GM12864 (cell line): ENCODE measurements around the gene DNTT.

Experiments
- DNase-seq: peaks from one replicate; pipeline ENCODE4 v3.0.0-alpha.2; 2011; ENCODE audit warnings: low read depth
- H3K4me3 ChIP-seq: 2 replicates; pipeline ENCODE4 v1.5.1; 2011; ENCODE audit warnings: mild to moderate bottlenecking, low read depth, low read length, control low read depth
- TF ChIP-seq, protein P1 (sequence below): IDR thresholded peaks from 2 replicates; pipeline ENCODE4 v1.5.1; 2011; ENCODE audit warnings: low read depth, mild to moderate bottlenecking, moderate library complexity, low read length, control low read depth, inconsistent platforms; ENCODE audit errors: missing control alignments

Gene DNTT

GRCh38 chr10:96304230-96304629 lies at the start of gene DNTT:
Gene DNTT, plus strand, starts transcription at chr10:96304434. Its CDS starts 64 bp downstream, at chr10:96304498.
- TF ChIP-seq, protein P1, sequence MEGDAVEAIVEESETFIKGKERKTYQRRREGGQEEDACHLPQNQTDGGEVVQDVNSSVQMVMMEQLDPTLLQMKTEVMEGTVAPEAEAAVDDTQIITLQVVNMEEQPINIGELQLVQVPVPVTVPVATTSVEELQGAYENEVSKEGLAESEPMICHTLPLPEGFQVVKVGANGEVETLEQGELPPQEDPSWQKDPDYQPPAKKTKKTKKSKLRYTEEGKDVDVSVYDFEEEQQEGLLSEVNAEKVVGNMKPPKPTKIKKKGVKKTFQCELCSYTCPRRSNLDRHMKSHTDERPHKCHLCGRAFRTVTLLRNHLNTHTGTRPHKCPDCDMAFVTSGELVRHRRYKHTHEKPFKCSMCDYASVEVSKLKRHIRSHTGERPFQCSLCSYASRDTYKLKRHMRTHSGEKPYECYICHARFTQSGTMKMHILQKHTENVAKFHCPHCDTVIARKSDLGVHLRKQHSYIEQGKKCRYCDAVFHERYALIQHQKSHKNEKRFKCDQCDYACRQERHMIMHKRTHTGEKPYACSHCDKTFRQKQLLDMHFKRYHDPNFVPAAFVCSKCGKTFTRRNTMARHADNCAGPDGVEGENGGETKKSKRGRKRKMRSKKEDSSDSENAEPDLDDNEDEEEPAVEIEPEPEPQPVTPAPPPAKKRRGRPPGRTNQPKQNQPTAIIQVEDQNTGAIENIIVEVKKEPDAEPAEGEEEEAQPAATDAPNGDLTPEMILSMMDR, result no peak
- H3K4me3 ChIP-seq, result no peak within 1 kb of the TSS
- no peak for DNase-seq

DNA sequence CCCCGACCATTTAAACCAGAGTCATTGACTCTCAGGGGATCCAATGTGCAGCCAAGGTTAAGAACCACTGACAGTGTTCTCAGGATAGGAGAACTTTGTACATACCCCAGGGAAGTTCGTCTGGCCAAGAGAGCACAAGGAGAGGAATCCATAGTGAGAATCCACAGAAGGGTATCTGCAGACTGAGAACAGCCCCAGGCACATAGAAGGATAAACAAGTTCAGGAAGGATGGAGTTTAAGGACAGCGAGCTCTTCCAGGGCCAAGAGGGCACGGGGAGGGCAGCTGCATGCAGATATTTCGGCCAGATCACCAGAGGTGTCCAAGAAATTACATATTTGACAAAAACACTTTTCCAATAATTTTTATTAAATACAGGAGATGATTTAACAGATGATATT lies 49.3 kb upstream of the DNTT start:
- no peak overlapping the region for H3K4me3 ChIP-seq
- TF ChIP-seq, protein P1, result no peak
- no peak for DNase-seq

DNA sequence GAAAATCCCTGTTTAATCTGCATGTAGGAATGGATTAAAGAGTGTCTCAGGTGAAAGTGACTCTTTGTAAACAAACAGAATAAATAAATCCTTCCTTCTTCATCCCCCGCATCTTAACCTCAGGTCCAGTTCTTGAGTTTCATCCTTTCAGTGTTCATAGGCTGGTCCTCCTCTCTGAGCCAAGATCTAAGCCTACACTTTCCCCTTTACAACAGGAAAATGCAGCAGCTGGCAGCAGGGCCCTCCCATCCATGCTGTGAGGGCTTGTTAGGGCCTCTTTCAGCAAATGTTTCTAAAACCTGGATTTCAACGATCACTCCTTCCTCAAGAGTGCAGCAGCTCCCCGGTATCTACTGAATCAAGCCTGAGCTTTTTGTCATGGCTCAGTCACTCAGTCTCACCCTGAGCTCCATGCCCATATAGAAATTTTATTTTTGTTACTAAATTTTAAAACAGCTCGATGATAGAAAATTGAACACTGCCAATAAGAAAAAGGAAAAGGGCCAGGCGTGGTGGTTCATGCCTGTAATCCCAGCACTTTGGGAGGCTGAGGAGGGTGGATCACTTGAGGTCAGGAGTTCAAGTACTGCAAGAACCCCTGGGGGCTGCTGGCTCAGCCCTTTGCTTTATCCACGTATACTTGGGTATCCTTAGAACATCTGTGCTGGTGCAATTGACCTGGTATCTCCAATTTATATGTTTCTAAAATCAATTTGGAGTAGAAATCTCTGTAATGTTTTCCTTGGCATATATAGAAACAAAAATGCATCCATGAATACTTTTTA lies 48.5 kb upstream of the DNTT start:
- no peak overlapping the region for H3K4me3 ChIP-seq
- no peak for DNase-seq
- TF ChIP-seq, protein P1, result no peak

DNA sequence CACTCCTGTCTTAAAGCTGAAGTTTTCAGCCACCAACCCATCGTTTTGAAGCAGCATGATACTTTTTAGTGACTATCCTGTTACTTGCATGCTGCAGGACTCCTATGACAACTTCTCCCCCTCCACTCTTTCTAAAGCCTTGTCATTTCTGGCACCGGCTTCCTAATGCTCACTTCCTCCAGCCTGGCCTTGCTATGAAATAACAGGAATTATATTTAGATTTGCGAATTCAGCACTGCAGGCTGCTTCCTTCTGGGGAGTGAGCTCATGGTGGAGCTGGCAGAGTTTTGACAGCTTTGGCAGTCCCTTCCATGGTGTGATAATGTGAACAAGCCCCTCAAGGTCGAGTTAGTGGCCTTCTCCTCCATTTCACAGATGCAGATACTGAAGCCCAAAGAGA lies 46.3 kb upstream of the DNTT start:
- H3K4me3 ChIP-seq, result no peak overlapping the region
- no peak for DNase-seq
- TF ChIP-seq, protein P1, result no peak

DNA sequence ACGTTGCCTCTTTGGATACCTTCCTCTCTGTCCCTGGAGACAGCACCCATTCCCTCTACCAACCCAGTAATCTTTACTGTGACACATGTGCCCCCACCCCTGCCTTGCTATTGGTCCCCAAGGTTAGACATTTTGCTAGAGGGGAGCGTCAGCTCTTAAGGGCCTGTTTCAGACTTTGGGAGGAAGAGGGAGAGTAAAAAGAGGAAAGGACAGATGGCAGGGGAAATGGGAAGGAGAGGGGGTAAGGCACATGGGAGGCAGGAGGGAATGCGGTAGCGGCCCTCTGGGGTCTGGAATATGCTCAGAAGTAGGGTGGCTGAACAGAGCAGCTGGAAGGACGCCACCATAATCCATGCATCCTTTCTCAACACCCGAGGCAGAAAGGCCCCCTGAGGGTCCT lies 45.1 kb upstream of the DNTT start:
- no peak for DNase-seq
- TF ChIP-seq, protein P1, result no peak
- H3K4me3 ChIP-seq, result no peak overlapping the region

- no peak for DNase-seq
- H3K4me3 ChIP-seq, result no peak overlapping the region
- TF ChIP-seq, protein P1, result no peak
These were observed 44.2 kb upstream of the DNTT start for GRCh38 chr10:96260014-96260413.

DNA sequence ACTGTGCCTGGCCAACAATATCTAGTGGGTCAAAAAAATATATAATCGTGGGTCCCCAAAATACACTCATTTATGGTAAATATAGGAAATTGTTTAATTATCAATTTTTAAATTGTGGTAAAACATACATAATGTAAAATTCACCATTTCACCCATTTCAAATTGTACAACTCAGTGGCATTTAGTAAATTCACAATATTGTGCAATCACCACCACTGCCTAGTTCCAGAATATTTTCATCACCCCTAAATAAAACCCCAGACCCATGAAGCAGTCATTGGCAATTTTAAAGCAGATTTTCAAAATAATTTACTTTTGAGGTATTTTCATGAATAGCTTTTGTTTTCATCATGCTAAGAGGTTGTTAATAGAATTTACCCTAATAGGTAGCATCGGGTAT lies 43.1 kb upstream of the DNTT start:
- no peak overlapping the region for H3K4me3 ChIP-seq
- TF ChIP-seq, protein P1, result no peak

More for the DNA sequence above, 43.1 kb upstream of the DNTT start:
- no peak for DNase-seq
